ENCODE data around the gene SLC2A9.

Gene SLC2A9

DNA sequence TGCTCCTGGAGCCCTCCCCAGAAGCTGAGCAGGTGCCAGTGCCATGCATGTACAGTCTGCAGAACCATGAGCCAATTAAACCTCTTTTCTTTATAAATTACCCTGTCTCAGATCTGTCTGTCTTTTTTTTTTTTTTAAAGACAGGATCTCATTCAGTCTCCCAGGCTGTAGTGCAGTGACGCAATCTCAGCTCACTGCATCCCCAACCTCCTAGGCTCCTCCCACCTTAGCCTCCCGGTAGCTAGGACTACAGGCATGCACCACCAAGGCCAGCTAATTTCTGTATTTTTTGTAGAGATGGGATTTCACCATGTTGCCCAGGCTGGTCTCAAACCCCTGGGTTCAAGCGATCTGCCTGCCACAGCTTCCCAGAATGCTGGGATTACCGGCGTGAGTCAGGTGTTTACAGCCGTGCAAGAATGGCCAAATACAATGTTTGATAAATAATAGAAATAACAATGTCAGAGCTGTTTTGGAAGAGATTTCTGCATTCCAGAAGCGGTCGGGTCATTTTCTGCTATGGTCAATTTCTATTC, 68.8 kb downstream of the SLC2A9 start:
- DNase-seq: no peak

DNA sequence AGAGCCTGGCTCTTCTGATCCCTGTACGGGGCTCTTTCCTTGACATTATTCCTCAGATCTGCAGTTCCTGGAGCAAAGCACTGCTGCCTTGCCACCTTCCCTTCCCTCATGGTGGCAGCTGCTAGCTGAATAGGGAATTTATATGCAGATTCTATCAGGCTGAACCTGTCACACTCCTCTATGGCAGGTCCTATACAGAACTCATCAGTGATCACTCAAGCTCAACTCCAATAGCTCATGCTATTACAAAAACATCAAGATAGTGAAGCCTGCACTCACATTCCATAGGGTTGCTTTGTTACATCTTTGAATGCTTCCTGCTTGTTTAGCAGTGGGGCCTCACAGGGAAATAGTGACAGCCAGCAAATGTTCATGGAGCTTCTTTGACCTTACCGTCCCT, 71.7 kb downstream of the SLC2A9 start:
- no peak for DNase-seq

DNA sequence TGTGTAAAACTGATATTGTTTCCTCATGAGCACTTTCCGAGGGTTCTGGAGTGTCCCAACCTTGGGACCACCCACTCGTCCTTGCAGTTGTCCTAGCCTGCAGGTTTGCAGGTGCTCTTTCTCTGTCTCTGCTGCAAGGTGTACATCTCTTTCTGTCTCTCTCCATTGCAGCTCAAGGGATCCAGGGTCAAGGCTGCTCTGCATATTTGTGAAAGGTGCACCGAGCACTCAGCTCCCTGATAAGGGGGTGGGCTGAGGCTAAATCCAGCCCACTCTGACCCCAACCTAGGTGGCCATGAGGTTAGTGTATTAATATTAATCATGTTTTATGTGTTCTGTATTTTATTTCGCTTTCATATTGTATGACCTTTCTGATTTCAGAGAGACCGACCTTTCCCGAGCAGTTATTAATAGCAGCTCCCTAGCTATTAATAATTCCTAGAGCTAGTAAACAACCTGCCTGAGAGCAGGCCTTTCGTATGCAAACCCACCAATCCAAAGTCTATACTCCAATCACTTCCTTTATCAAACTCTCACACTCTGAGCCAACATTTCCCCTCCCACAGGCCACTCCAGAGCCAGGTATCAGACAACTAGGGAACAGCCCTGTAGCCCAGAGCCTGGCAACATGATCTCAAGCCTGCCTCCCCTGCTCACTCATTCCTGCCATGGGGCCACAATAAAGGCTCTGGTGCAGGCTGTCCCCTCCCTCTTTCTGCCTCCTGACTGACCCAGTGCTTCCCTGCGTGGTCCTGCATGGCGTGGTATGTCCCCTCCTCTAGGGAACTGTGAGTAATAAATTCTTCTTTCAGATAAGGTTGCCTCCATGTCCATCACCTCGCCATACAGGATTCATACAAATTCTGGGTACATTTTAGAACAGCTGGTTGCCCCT, 73.9 kb downstream of the SLC2A9 start:
- no peak for DNase-seq

DNA sequence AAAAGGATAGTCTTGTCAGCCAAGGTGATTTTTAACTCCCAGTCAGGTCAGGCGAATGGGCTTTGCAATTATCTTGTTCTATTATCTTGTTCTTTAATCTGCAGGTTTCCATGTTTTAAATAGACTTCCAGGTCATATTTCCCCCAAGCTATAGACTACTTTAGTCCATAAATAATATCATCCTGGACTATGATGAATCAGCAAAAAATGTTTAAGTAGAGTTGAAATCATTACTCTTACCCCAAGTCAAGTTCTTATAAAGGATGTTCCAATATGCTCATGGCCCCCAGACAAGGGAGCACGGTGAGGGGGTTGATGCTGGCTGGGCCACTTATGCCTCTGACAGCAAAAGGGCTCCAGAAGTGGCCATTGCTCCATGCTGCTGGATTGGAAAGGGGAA, 75.1 kb downstream of the SLC2A9 start:
- DNase-seq: no peak

DNA sequence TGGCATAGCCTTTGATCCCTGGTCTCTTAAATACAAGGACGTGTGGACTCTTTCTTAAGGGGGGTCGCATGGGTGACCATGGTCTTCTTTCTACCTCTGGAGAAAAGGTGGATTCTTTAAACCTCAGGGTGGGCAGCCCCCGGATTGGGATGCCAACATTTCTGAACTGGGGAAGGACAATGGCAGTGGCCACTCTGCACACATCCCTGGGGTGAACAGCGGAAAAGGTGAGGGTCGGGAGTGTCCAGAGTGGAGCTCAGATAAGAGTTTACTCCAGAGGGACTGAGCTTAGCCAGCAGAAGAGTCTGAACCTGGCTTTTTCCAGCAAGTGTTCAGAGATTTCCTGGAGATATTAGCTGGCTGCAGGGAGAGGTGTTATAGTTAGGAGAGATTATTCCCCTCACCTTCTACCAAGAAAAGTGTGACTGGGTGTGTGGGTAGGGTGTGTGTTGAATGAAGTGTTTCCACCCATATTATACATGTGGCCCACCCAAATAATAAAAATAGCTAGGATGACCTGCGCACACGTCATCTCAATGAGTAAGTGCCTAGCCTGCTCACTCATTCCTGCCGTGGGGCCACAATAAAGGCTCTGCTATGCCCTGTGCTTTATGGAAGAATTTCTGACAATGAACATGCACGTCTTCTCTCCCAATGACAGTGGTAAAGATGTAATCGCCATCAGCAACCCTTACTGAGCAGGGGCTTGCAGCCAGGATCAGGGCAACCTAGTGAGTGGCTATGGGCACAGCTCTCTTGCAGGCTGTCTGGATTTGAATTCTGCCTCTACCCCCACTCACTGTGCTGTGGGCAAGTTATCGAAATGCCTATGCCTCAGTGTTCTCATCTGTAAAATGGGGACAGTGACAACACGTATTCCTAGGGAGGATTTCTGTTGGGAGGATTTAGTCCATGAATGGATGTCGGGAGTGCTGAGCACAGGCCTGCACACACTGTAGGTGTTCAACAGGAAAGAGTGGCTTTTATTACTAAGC, 76.6 kb downstream of the SLC2A9 start:
- DNase-seq: no peak

DNA sequence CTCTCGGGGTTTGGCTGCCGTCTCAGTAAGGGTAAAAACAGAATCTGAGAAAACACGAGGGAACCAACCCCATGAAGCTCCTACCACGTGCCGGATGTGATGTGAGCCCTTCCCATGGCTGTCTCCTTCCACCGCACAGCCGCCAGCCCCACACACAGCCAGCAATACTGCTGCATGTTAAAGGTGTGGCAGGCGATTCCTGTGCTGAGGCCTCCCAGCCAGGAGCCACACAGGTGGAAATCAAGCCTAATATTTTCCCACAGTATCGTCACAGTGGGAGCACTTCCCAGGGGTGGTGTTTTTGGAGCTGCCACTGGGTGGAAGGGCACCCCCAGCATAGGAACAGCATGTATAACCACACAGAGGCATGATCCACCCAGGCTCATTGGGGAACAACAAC, 77.5 kb downstream of the SLC2A9 start:
- DNase-seq: no peak

DNA sequence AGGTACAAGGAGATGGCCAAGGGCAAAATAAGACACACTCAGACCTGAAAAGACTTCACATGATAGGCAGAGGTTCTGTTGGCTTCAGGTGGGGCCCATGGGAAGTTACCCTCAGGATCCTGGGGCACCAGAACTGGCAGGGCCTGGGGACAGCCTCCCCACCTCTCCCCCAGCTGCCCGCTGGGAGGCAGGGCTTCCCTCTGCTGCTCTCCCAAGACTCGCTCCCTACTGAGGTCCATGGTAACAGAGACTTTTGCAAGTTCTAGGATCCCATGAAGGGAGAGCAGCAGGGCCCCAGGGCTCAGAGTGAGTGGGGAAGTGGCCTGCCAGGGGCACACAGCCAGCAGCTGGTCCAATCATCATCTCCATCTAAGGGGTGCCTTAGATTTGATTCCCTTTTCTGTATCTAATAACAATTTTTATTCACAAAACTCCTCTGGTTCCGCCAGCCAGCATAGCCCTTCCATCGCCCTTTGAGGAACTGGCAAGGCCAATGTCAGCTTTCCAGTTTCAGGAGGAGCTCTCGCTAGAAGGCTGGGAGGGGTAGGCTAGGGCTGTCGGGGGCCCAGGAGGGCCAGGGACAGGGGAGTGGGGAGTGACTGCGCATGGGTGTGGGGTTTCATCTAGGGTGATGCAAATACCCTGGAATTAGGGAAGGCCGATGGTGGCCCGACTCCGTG, 78.2 kb downstream of the SLC2A9 start:
- no peak for DNase-seq

DNA sequence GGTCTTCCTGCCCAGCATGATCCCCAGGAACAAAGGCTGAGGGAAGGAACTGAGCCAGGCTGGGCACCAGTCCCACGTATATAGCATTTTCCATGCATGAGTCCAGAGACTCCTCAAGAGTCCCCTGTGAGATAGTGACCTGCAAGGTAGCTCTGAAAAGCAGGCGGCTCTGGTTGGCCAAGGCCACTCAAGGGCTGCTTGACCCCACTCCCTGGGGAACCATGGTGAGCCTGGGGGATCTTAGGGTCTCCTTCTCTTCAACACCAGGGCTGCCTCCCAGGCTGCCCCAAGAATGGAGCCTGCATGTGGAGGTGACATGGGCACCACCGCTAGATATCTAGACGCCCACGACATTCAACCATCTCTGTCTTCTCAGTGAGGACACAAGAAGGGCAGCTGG, 79.2 kb downstream of the SLC2A9 start:
- no peak for DNase-seq

DNA sequence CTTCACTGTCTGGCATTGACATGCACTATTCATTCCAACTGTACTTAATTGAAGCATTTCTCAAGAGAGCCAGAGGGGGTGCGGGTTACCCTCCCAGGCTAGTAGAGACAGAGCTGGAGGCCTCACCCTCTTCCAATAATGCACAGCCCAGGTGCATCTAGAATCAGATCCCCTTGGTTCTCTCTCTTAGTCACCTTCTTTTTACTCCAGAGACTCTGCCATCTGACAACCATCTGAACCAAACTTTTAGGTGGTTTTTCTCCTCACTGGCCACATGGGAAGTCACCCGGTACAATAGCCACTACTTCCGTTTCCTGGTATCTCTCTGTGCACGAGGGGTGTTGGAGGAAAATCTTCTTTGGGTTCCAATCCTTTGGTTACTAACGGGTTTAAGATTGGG, 81.3 kb downstream of the SLC2A9 start:
- no peak for DNase-seq

DNA sequence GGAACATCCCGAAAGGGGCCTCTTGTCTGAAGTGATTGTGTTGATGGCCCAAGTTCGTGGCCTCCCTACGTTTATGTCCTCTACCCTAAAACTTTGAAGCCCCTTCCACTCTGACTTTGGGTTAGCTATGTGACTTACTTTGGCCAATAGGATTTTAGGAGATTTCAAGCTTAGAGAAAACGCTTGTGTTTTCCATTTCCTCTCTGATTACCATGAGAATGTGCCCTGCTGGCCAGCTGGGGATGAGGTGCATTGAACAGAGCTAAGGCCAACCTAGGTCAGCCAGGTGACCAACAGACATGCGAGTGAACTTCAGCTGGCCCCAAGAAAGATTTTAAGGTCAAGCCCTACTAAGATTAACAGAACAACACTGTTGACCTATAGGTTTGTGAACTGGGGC, 82.4 kb downstream of the SLC2A9 start:
- DNase-seq: no peak

DNA sequence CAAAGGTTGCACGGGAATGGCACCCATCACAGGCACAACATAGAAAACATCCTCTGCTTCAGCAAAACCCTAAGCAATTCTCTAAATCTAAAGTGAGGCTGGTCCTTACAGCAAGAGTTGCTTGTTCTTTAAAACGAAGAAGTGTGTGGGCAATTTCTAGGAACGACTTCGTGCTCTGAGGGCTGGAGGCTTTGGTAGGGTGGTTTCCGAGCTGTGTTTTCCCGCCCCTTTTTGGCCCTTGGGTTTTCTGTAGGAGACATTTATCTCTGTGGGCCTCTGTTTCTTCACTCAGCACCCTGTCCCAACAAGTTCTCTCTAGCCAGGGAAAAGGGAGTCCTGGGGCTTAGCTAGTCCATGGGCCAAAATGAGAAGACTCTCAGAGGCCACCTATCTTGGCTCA, 84.2 kb downstream of the SLC2A9 start:
- DNase-seq: no peak

DNA sequence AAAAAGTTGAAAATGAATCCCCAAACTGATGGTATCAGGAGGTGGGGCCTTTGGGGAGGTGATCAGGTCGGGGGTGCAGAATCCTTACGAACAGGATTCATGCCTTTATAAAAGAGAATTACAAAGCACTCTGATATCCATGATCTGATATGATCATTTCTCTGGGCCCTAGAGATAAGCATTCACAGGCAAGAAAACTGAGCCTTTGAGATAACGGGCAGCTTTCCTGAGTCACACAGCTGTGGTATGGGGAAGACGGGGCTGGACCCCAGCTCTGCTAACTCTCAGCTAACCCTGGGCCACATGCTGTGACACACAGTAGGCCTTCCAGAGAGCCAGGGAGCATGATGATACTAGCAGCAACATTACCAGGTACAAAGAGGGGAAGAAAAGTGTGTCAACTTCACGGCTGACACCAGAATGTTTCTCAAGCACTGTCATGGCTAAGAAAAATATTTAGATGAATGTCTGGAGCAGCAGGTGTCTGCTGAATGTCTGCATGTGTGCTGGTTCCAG, 85.1 kb downstream of the SLC2A9 start:
- DNase-seq: no peak

DNA sequence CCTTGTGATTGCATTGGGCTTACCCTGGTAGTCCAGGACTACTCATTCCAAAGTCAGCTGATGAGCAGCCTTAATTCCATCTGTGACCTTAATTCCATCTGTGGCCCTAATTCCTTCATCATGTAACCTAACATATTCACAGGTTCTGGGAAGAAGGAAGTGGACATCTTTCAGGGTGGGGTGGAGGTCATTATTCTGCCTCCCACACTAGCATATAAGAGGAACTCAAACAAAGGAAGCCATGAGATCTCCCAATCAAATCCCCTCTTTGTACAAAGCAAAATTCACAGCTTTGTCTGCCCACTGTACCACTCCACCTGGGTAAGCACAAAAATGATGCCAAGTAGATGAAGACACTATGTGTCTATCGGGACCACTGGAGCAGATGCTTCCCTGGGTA, 87.3 kb downstream of the SLC2A9 start:
- no peak for DNase-seq

DNA sequence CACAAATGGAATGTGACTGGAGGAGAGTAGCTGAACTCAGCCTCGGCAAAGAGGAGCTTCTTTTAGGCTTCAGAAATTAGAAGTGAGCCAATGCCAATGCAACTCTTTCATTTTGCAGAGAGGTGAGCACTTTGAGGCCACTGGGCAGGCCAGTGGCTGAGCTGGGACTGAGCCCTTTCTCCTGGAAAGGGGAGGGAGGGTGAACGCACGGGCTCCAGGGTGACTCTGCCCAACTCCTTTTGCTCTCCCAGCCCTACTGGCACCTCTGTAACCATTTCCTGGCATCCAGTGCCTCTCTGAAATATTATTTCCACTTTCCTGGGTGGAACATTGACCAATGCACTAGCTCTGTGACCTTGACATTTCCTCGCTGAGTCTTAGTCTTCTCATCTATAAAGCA, 88.1 kb downstream of the SLC2A9 start:
- no peak for DNase-seq

DNA sequence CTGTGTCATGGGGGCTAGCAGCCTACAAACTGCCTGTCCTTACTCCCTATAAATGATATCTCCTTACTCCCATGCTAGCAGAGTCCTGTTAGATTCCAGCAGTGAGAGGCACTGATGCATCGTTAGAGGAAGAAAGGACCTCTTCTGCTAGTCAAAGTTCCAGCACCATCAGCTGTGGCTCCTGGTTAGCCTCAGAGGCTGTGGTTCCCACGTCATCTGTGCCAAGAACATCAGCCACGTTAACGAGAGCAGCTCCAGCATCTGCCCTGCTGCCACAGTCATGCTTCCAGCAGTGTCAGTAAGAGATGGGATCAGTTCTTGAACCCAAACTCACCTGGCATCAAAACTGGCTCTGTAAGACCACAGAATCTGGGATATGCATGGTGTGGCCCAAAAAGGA, 88.5 kb downstream of the SLC2A9 start:
- no peak for DNase-seq

DNA sequence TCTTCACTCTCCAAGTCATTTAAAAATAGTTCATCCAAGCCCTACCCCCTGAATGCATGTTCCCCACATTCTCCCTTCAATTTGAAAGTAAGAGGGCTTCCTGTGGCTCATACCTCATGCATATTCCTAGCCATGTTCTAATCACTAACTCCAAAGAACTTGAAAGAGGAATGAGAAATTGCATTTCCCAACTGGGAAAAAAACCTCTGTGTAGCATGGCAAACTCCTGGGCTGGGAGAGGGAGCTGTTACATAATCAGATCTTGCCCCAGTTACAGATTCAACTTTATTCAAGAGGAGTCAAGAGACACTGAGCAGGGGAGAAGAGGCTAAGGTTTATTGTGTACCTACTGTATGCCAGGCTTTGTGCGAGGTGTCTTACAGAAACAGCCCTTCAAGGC, 90.2 kb downstream of the SLC2A9 start:
- no peak for DNase-seq

DNA sequence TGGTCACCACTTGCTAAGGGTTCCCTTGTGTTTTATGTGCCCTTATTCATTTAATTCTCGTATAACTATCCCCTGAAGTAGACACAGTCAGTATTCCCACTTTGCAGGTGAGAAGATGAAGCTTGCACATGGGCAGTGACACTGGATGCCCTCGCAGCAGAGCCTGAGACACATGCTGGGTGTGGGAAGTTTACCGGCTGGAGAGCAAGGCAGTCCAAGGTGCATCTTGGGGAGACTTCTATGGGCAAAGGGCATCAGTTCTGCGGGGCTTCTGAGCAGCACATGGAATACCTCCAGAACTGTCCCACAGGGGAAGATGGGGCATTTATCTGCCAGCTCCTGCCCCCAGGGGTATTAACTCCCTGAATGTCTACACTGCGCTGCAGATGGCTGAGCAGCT, 92.2 kb downstream of the SLC2A9 start:
- no peak for DNase-seq

DNA sequence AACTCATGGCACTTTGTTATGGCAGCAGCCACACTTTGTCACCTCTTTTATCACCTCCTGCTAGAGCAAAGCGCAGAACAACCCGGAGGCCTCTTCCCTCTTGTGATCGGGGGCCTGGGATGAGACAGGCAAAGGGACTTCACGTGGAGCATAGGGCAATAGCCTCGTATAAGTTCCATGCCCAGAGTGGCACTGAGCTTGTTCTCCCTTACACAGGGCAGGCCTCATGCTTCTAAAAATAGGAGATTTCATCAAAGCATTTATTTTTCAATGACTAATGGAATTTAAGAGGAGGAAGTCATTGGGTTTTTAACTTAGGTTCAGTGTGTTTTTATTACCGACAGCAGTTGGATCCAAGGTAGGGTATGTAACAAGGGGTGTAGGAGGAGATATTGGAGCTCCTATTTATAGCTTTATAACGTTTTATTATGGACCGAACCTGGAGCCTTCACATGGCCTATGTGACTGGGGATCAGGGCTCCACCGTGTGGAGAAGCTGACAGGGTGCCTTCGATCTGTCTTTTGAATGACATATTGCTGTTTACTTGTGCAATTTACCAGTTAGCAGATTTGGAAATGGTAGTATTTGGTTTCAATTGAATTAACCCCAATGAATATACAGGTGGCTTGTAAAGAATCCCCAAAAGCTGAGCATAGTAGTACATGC, 93.8 kb downstream of the SLC2A9 start:
- DNase-seq: no peak

DNA sequence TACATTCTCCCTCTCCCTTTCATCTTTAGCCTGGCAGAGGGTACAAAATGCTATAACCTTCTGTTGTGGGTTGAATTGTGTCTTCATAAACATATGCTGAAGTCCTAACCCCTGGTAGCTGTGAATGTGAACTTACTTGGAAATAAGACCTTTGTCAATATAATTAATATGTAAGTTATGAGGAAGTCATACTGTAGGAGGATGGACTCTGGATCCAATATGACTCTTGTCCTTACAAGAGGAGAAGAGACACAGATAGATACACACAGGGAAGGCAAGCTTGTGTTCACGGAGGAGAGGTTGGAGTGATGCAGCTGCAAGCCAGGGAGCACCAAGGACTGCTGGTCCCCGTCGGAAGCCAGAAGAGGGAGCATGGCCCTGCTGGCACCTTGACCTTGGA, 94.7 kb downstream of the SLC2A9 start:
- DNase-seq: no peak

DNA sequence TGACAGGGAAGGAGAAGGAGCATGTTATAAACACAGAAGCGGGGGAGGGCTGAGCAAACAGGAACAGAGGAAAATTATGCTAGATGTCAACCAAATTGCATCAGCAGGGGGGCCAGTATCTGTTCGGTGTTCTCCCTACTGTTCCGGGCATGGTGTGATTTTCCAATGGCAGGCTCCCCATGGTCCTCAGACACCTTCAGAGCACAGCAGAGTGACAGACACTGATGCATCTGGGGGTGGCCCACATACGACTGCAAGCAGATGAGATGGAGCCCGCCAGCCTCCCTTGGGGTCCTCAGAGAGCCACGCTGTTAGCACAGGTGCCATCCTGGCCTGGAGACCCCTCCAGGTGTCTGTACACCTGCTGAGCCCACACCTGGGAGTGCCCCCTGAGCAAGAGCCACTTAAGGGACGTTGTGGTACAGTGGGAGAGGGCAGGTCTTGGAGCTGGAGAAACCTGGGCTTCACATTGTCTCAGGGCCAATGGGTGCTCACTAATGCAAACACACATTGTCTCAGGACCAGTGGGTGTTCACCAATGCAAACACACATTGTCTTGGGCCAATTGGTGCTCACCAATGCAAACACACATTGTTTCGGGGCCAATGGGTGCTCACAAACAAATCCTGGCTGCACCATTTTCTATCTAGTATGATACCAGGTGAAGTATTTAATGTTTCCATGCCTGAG, 95.4 kb downstream of the SLC2A9 start:
- DNase-seq: no peak

DNA sequence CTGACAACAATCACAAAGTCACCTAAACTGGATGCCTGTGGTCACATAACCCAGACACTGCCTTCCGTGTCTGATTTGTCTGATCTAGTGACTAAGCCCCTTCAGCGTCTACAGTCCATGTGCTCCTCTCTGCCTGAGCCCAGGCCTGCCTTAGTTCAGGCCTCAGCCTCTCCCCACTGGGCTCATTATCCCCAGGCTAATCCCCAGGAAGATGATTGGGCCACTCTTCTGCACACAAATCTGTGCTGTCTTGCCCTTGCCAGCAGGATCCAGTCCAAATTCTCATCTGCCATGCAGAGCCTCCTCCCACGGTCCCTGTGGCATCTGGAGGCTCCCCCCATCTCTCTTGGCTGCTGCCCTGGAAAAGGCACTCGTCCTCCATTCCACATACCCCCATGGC, 96.5 kb downstream of the SLC2A9 start:
- DNase-seq: peak; percentile 56
